ENCODE measurements around the gene NACC2. TPM values are rescaled to one million over a fixed set of nuclear protein-coding genes. Genes with fewer than 3 reads are reported as not detected.

The NACC2 gene
- total and polyA plus RNA-seq, 10 of the 15 experiments (the other 5 are each of a cell fraction or from before 2014, with no cell fraction given), result 0.66 to 14.7 (median 3.5) TPM

DNA sequence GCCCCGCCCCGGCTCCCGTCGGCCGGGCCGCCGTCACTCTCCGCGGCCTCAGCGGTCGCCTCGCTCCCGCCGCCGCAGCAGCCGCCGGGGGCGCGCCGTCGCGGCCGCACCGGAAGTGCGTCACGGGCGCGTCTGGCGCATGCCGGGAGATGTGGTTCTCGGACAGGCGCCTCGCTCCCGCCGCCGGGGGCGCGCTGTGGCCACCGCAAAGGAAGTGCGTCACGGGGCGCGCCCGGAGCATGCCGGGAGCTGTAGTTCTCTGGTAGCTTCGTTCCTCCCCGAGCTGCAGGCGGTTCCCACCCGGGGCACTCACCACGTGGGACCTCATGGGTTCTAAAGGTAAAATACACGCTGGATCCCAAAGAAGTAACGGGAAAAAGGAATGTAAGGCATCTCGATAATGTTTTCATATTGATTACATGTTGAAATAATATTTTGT lies 133.8 kb downstream of the NACC2 start, which contains the start of gene UBAC1:
Gene UBAC1, minus strand, starts transcription at position 97 of the 439 bp plus-strand sequence. CDS start 211 bp downstream, outside the sequence.
- Histone ChIP-seq H3K4me2 (ENCODE audit: control insufficient read depth, insufficient read depth) (peak within 1 kb of the TSS; percentile 96), H3K4me1 (ENCODE audit: control insufficient read depth, insufficient read depth, low read length) (peaks cover 9% of the 10 kb centered on the region), H2AFZ (ENCODE audit: control insufficient read depth, low read depth, low read length) (peak within 1 kb of the TSS; percentile 74), H3K9me3 (replicated peaks; ENCODE audit: control insufficient read depth, insufficient read depth, low read length) (no peaks in the 10 kb centered on the region), H3K79me2 (ENCODE audit: control insufficient read depth, insufficient read depth, low read length) (peaks cover 36% of the 10 kb centered on the region), H3K27ac (ENCODE audit: control insufficient read depth, insufficient read depth) (peak within 1 kb of the TSS; percentile 76), H3K9ac (ENCODE audit: control insufficient read depth, insufficient read depth, low read length) (peak within 1 kb of the TSS; percentile 82), H3K27me3 (replicated peaks in 1 of 2; ENCODE audit: control insufficient read depth in 2 of 2, insufficient read depth in 2 of 2, low read length in 1 of 2) (no peaks in the 10 kb centered on the region; a peak in 1 of 4 replicates), H4K20me1 (ENCODE audit: control insufficient read depth, insufficient read depth) (peaks cover 4% of the 10 kb centered on the region; the same call in 1 of the 2 replicates), H3K4me3 (peak within 1 kb of the TSS; percentile 92), H3K36me3 (ENCODE audit: control insufficient read depth in 2 of 2, insufficient read depth in 2 of 2, low read length in 1 of 2) (no peaks in the 10 kb centered on the region)
- ChIA-PET RAD21 (ENCODE audit: unreplicated experiment) (interaction anchor here (1.1 to 2.8 kb wide), 2 partner anchors 145 to 148 kb away, joined by 4 to 9 read pairs; no protein-coding TSS in a partner anchor), SMC1A (ENCODE audit: uncharacterized antibody, unreplicated experiment) (interaction anchor here (1.0 to 2.1 kb wide), 2 partner anchors 145 to 161 kb away, joined by 3 to 6 read pairs; no protein-coding TSS in a partner anchor), CTCF (no interaction called here), POLR2A (interaction anchor here (1.4 to 1.6 kb wide), 2 partner anchors 148 to 157 kb away, joined by 3 read pairs; no protein-coding TSS in a partner anchor)
- DNase-seq (ENCODE audit: low read depth, low spot score) (peak; percentile 63), FAIRE-seq (peak; percentile 78), ATAC-seq (peak; percentile 93)
- intact Hi-C loops (cut with micrococcal nuclease; ENCODE audit: unreplicated experiment) (loop anchor here (5.0 to 10.0 kb wide), 2 partner anchors 54 to 324 kb away; partner anchors contain the start of gene CAMSAP1), in situ Hi-C loops (cut with MboI) (loop anchor here (5.0 kb wide), 1 partner anchor 161 kb away; no protein-coding TSS in a partner anchor)
- no TSS peak for BruUV-seq (replicated peaks)
- WGBS (ENCODE audit: insufficient coverage, insufficient replicate concordance, low lambda C conversion rate, missing lambda C conversion rate), result under 1% methylated on average over 29 of the region's 53 CpGs
- TF ChIP-seq, protein P1, sequence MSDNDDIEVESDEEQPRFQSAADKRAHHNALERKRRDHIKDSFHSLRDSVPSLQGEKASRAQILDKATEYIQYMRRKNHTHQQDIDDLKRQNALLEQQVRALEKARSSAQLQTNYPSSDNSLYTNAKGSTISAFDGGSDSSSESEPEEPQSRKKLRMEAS (IDR thresholded peaks at IDR 0.05; ENCODE audit: low read depth, low read length), result no peak
- TF ChIP-seq YBX1 (IDR thresholded peaks at IDR 0.05) (no peak), TAF1 (IDR thresholded peaks at IDR 0.05; ENCODE audit: borderline replicate concordance, low read depth, low read length) (0 out of 2 replicates have a peak, but pooled peaks have one; percentile 14), GABPA (IDR thresholded peaks at IDR 0.05; ENCODE audit: low read depth) (peak; percentile 90), ZZZ3 (IDR thresholded peaks at IDR 0.05; ENCODE audit: control insufficient read depth, insufficient read length, low read depth) (no peak), MXI1 (IDR thresholded peaks at IDR 0.05; ENCODE audit: low read depth, low read length) (no peak), SRF (IDR thresholded peaks at IDR 0.05; ENCODE audit: low read depth in 2 of 2, low read length in 2 of 2) (peak in 1 of 2 experiments; percentile 81; a peak in 2 of 4 replicates), CBX5 (IDR thresholded peaks at IDR 0.05; ENCODE audit: low read depth) (no peak), EZH2 (IDR thresholded peaks at IDR 0.05; ENCODE audit: borderline replicate concordance, control insufficient read depth, low read depth, low read length) (no peak), RELA (IDR thresholded peaks at IDR 0.05; ENCODE audit: borderline replicate concordance, partially characterized antibody) (peak; percentile 67), NFYB (IDR thresholded peaks at IDR 0.05; ENCODE audit: insufficient read depth, low read depth, low read length) (no peak), CREB1 (IDR thresholded peaks at IDR 0.05; ENCODE audit: low read depth) (peak; percentile 96), BRCA1 (IDR thresholded peaks at IDR 0.05; ENCODE audit: low read depth, low read length) (no peak), MEF2A (IDR thresholded peaks at IDR 0.05; ENCODE audit: insufficient read depth, low read depth, low read length) (no peak), SIN3A (IDR thresholded peaks at IDR 0.05; ENCODE audit: low read depth, low read length) (0 out of 2 replicates have a peak, but pooled peaks have one; percentile 76), MEF2B (IDR thresholded peaks at IDR 0.05; ENCODE audit: partially characterized antibody, poor library complexity, severe bottlenecking) (no peak)
- TF ChIP-seq, protein P2, sequence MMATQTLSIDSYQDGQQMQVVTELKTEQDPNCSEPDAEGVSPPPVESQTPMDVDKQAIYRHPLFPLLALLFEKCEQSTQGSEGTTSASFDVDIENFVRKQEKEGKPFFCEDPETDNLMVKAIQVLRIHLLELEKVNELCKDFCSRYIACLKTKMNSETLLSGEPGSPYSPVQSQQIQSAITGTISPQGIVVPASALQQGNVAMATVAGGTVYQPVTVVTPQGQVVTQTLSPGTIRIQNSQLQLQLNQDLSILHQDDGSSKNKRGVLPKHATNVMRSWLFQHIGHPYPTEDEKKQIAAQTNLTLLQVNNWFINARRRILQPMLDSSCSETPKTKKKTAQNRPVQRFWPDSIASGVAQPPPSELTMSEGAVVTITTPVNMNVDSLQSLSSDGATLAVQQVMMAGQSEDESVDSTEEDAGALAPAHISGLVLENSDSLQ (IDR thresholded peaks at IDR 0.05), result no peak
- TF ChIP-seq, protein P3, sequence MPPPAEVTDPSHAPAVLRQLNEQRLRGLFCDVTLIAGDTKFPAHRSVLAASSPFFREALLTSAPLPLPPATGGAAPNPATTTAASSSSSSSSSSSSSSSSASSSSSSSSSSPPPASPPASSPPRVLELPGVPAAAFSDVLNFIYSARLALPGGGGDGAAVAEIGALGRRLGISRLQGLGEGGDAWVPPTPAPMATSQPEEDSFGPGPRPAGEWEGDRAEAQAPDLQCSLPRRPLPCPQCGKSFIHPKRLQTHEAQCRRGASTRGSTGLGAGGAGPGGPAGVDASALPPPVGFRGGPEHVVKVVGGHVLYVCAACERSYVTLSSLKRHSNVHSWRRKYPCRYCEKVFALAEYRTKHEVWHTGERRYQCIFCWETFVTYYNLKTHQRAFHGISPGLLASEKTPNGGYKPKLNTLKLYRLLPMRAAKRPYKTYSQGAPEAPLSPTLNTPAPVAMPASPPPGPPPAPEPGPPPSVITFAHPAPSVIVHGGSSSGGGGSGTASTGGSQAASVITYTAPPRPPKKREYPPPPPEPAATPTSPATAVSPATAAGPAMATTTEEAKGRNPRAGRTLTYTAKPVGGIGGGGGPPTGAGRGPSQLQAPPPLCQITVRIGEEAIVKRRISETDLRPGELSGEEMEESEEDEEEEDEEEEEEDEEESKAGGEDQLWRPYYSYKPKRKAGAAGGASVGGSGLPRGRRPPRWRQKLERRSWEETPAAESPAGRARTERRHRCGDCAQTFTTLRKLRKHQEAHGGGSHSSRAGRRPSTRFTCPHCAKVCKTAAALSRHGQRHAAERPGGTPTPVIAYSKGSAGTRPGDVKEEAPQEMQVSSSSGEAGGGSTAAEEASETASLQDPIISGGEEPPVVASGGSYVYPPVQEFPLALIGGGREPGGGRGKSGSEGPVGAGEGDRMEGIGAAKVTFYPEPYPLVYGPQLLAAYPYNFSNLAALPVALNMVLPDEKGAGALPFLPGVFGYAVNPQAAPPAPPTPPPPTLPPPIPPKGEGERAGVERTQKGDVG (CRISPR knock-in tag; IDR thresholded peaks at IDR 0.05), result no peak
- TF ChIP-seq, protein P4, sequence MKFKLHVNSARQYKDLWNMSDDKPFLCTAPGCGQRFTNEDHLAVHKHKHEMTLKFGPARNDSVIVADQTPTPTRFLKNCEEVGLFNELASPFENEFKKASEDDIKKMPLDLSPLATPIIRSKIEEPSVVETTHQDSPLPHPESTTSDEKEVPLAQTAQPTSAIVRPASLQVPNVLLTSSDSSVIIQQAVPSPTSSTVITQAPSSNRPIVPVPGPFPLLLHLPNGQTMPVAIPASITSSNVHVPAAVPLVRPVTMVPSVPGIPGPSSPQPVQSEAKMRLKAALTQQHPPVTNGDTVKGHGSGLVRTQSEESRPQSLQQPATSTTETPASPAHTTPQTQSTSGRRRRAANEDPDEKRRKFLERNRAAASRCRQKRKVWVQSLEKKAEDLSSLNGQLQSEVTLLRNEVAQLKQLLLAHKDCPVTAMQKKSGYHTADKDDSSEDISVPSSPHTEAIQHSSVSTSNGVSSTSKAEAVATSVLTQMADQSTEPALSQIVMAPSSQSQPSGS (IDR thresholded peaks at IDR 0.05; ENCODE audit: low read length), result no peak

Measured in GM12878 (cell line).